Gastroesophageal sphincter (tissue), 4 donors: ENCODE results near the gene SLC35F5. TPM values are rescaled to one million over a fixed set of nuclear protein-coding genes. Genes with fewer than 3 reads are reported as not detected.

Experiments
- ATAC-seq: fragments of 150-250 bp; one replicate; pipeline ENCODE4 v1.9.1; 2016; ENCODE audit warnings: mild to moderate bottlenecking, moderate library complexity
- H3K27ac ChIP-seq, 4 donors: fragments of 200-600 bp; sonication (generic) in 3 of 4; 1 replicate in 3 of 4; 2 replicates in 1 of 4; pipeline ENCODE4 v1.5.1; 2016 to 2019
- H3K27me3 ChIP-seq: fragments of 200-600 bp; sonication (generic); one replicate; pipeline ENCODE4 v1.5.1; 2019
- H3K36me3 ChIP-seq, 2 donors: fragments of 200-600 bp; sonication (generic); one replicate each; pipeline ENCODE4 v1.5.1; 2019; ENCODE audit warnings: control low read depth in 1 of 2
- H3K4me1 ChIP-seq, 3 donors: fragments of 200-600 bp; sonication (generic); 1 replicate in 2 of 3; 2 replicates in 1 of 3; pipeline ENCODE4 v1.5.1; 2016 to 2019; ENCODE audit warnings: control low read depth in 2 of 3
- H3K4me3 ChIP-seq, 2 donors: fragments of 200-600 bp; sonication (generic); one replicate each; pipeline ENCODE4 v1.5.1; 2019; ENCODE audit warnings: mild to moderate bottlenecking in 1 of 2, moderate library complexity in 1 of 2
- H3K9me3 ChIP-seq, 3 donors: fragments of 200-600 bp; sonication (generic); one replicate each; pipeline ENCODE4 v1.5.1; 2017 to 2019; ENCODE audit warnings: control low read depth in 2 of 3
- CTCF ChIP-seq, 4 experiments: fragments of 200-600 bp in 2 of 4; fragments of 450-650 bp in 2 of 4; sonication (generic) in 1 of 4; IDR thresholded peaks; one replicate each; pipeline ENCODE4 v1.5.1; 2017 to 2019; ENCODE audit warnings: antibody characterized with exemption in 4 of 4, mild to moderate bottlenecking in 2 of 4, moderate library complexity in 2 of 4
- EP300 ChIP-seq: sonication (generic); formaldehyde crosslinking; IDR thresholded peaks from one replicate; pipeline ENCODE4 v1.6.1; 2017; ENCODE audit warnings: antibody characterized with exemption, mild to moderate bottlenecking
- POLR2A ChIP-seq, 2 donors: fragments of 450-650 bp; IDR thresholded peaks; one replicate each; pipeline ENCODE4 v1.6.1; 2017; ENCODE audit warnings: antibody characterized with exemption in 2 of 2, mild to moderate bottlenecking in 2 of 2, moderate library complexity in 1 of 2
- POLR2AphosphoS5 ChIP-seq: sonication (generic); formaldehyde crosslinking; IDR thresholded peaks from one replicate; pipeline ENCODE4 v1.6.1; 2017; ENCODE audit warnings: antibody characterized with exemption
- WGBS, 2 donors: methylation state at CpG; one replicate each; pipeline ENCODE4 v1.1.5; 2018; ENCODE audit warnings: low coverage in 1 of 2; 5-methylcytosine and 5-hydroxymethylcytosine counted together
- total RNA-seq, 4 donors: library from RNA; depleted of rRNA; stranded (reverse); fragments of >200 nt; gene quantifications; one replicate each; pipeline ENCODE4 v1.1.0, GENCODE V29; 2016

The SLC35F5 gene
- total RNA-seq, 4 donors from 2014 or later: 42.5 to 90.3 (median 49.2) TPM

GRCh38 chr2:113767811-113768460 is 11.5 kb upstream of the SLC35F5 start:
- no peak overlapping the region for H3K27ac ChIP-seq
- ATAC-seq: no peak
- 83 to 87% methylated on average over 4 of the region's 4 CpGs for WGBS, 2 donors

GRCh38 chr2:113765276-113765675 is 8.8 kb upstream of the SLC35F5 start:
- 79 to 98% methylated on average over 4 of the region's 4 CpGs for WGBS, 2 donors

More at GRCh38 chr2:113767811-113768460, 11.5 kb upstream of the SLC35F5 start:
- no peaks in the 10 kb centered on the region for H3K9me3 ChIP-seq
- no peak overlapping the region for H3K4me3 ChIP-seq
- no peaks in the 10 kb centered on the region for H3K4me1 ChIP-seq
- H3K27me3 ChIP-seq: no peaks in the 10 kb centered on the region
- H3K36me3 ChIP-seq: no peaks in the 10 kb centered on the region
- TF ChIP-seq CTCF (IDR thresholded peaks at IDR 0.05) (no peak), EP300 (no peak), POLR2A (IDR thresholded peaks at IDR 0.05) (no peak), POLR2AphosphoS5 (no peak)

GRCh38 chr2:113762377-113763118 is 6.1 kb upstream of the SLC35F5 start:
- no peak for ATAC-seq
- WGBS, 2 donors: 42 to 61% methylated on average over 3 of the region's 3 CpGs
- no peak overlapping the region for H3K27ac ChIP-seq

More at GRCh38 chr2:113765276-113765675, 8.8 kb upstream of the SLC35F5 start:
- H3K9me3 ChIP-seq: no peaks in the 10 kb centered on the region
- H3K4me3 ChIP-seq: no peak overlapping the region
- H3K36me3 ChIP-seq: no peaks in the 10 kb centered on the region
- no peak for TF ChIP-seq POLR2A (IDR thresholded peaks at IDR 0.05)
- TF ChIP-seq EP300: no peak
- TF ChIP-seq CTCF (IDR thresholded peaks at IDR 0.05): no peak
- no peak for TF ChIP-seq POLR2AphosphoS5
- no peaks in the 10 kb centered on the region for H3K27me3 ChIP-seq
- no peak for ATAC-seq
- peaks cover 0 to 5% (median 0%) of the 10 kb centered on the region in 3 donors for H3K4me1 ChIP-seq
- H3K27ac ChIP-seq: no peak overlapping the region

GRCh38 chr2:113760400-113760799 is 4.0 kb upstream of the SLC35F5 start:
- Histone ChIP-seq H3K9me3 (no peaks in the 10 kb centered on the region), H3K27ac (no peak overlapping the region), H3K4me1 (peaks cover 0 to 15% (median 7%) of the 10 kb centered on the region in 3 donors), H3K27me3 (no peaks in the 10 kb centered on the region), H3K36me3 (no peaks in the 10 kb centered on the region), H3K4me3 (no peak overlapping the region)
- 15 to 38% methylated on average over 1 of the region's 1 CpG for WGBS, 2 donors
- ATAC-seq: no peak
- TF ChIP-seq EP300 (no peak), POLR2A (IDR thresholded peaks at IDR 0.05) (no peak), CTCF (IDR thresholded peaks at IDR 0.05) (no peak), POLR2AphosphoS5 (no peak)

More at GRCh38 chr2:113762377-113763118, 6.1 kb upstream of the SLC35F5 start:
- Histone ChIP-seq H3K4me1 (peaks cover 0 to 9% (median under 1%) of the 10 kb centered on the region in 3 donors), H3K36me3 (no peaks in the 10 kb centered on the region), H3K27me3 (no peaks in the 10 kb centered on the region), H3K9me3 (no peaks in the 10 kb centered on the region), H3K4me3 (no peak overlapping the region)
- TF ChIP-seq EP300: no peak
- no peak for TF ChIP-seq POLR2AphosphoS5
- no peak for TF ChIP-seq POLR2A (IDR thresholded peaks at IDR 0.05)
- no peak for TF ChIP-seq CTCF (IDR thresholded peaks at IDR 0.05)
